GM12878 (cell line): ENCODE measurements around the gene DNAH17.

Experiments used
- DPF2 ChIP-seq: fragments of 450-650 bp; IDR thresholded peaks from 2 replicates; pipeline ENCODE4 v1.6.1; 2017; ENCODE audit warnings: mild to moderate bottlenecking
- EP300 ChIP-seq, 2 experiments: fragments of 150-350 bp in 1 of 2; IDR thresholded peaks; 2 replicates each; pipeline ENCODE4 v1.6.1; 2011 to 2012; ENCODE audit warnings: low read depth in 2 of 2, low read length in 2 of 2, borderline replicate concordance in 1 of 2, improper control_type of control experiment in 1 of 2, inconsistent platforms in 1 of 2; ENCODE audit not compliant: control insufficient read depth in 1 of 2
- EZH2 ChIP-seq: IDR thresholded peaks from 2 replicates; pipeline ENCODE4 v1.6.1; 2012; ENCODE audit warnings: low read depth, mild to moderate bottlenecking, control low read depth, inconsistent platforms, low read length, borderline replicate concordance; ENCODE audit not compliant: control insufficient read depth
- GABPA ChIP-seq: IDR thresholded peaks from 2 replicates; pipeline ENCODE4 v1.6.1; 2014; ENCODE audit warnings: antibody characterized with exemption, low read depth, mild to moderate bottlenecking, inconsistent platforms
- JUNB ChIP-seq: IDR thresholded peaks from 2 replicates; pipeline ENCODE4 v1.6.1; 2016; ENCODE audit warnings: antibody characterized with exemption, mild to moderate bottlenecking
- POLR2A ChIP-seq: IDR thresholded peaks from 2 replicates; pipeline ENCODE4 v1.6.1; 2011; ENCODE audit warnings: low read depth, mild to moderate bottlenecking, low read length
- POLR2AphosphoS5 ChIP-seq: IDR thresholded peaks from 2 replicates; pipeline ENCODE4 v1.6.1; 2011; ENCODE audit warnings: mild to moderate bottlenecking, low read length, inconsistent platforms
- ZNF274 ChIP-seq: IDR thresholded peaks from one replicate; pipeline ENCODE4 v1.8.0; 2011; ENCODE audit not compliant: insufficient read length, insufficient read depth

- TF ChIP-seq DPF2 (no peak), ZNF274 (no peak), EZH2 (no peak), POLR2AphosphoS5 (no peak), POLR2A (no peak), GABPA (no peak), EP300 (IDR thresholded peaks at IDR 0.05; ENCODE audit: borderline replicate concordance in 1 of 2, control insufficient read depth in 1 of 2, low read depth in 2 of 2, low read length in 2 of 2) (no peak), JUNB (no peak)
Measured at GRCh38 chr17:78407387-78408000, 169.7 kb downstream of the DNAH17 start.
